Inferior parietal cortex (tissue), 1 donor: ENCODE measurements around the gene KLF3.

ENCODE experiments used
- DNase-seq: peaks from one replicate; pipeline ENCODE4 v3.0.0-alpha.2; 2016; ENCODE audit errors: extremely low spot score

Gene KLF3

DNA sequence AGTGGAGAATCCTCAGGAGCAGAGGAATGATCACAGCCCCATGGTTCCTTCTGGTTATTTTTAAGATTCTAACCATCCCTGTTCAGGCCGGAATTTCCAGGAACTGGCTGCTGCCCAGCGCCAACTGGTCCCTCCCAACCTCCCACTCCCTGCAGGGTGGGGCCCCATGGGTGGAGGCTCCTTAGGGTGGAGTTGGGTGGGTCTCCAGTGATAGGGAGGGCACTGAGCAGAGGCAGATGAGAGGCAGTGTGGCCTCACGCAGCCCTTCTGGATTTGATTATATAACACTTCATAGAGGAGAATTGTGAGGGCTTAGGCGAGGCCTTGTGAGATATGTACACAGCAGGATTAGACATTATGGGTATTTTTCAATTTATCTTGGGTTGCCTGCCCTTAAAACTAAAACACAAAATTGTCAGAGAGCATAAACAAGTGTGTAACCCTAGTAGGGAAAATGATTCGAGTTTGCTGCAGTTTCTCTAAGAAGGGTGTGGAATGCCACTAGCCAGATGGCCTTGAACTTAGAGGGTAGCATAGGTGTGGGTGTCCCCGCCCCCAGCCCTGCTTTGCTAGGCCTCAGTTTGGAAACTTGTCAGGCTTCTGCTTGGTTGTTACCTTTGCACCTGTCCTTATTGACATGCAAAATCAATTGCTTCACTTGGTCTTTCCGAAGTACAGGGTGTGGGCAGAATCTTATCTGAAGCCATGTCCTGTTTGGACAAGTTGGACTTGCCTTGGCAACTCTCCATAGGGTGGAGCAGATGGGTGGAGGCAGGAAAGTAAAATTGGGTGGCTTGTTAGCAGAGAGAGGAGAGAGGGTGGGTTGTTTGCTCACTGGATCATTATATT, 9.4 kb downstream of the KLF3 start:
- no peak for DNase-seq

- no peak for DNase-seq
These were observed 10.5 kb downstream of the KLF3 start for GRCh38 chr4:38674258-38675144.

DNA sequence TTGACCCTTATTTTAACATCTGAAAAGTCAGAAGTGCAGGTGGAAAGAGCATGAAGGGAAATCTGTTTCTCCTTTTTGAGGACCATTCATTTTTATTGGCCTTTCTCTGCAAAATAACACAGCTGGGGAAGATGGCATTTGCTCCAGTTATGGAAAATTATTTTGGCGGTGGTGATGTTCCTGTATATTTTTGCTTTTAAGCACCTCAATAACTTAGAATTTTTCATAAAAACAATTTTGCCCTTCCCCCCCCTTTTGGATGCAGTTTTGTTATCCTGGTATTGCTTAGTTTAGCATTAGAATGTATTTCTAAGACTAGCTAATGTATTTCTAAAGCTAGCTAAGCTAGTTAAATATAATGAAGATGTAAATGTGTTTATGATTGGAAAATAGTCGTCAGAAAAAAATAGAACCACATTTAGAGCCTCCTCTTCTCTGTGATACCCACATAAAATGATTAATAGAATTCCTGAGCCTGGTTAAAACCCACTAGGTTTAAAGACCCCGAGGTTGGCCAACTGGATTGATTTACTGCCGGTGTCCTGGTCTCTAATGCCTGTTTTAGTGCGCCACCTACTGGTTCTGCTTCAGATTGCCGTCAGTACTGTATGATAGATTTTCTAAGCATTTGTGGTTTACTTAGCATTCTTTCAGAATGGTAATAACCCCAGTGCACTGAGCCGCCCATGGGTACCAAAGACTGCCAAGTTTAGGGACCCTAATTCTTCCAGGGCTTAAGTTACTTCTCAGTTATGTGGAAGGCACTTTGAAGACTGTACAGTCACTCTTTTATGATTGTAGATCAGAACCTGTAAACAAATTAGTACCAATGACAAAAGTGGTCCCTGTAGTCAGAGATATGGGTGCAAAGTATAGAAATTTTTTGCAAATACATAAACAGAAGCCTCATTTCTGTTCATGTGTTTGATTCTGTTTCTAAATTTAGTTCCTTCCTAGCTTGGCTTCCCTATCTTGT, 11.4 kb downstream of the KLF3 start:
- DNase-seq, result peak; percentile 97

DNA sequence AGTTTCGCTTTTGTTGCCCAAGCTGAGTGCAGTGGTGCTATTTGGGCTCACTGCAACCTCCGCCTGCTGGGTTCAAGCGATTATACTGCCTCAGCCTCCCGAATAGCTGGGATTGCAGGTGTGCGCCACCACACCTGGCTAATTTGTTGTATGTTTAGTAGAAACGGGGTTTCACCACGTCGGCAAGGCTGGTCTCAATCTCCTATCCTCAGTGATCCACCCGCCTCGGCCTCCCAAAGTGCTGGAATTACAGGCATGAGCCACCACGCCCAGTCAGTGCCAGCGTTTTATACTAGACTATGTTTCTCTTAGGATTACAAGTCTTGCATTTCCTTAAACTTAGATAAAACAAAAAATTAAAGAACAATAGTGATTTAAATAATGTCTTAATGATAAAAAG, 13.0 kb downstream of the KLF3 start:
- DNase-seq, result no peak

DNA sequence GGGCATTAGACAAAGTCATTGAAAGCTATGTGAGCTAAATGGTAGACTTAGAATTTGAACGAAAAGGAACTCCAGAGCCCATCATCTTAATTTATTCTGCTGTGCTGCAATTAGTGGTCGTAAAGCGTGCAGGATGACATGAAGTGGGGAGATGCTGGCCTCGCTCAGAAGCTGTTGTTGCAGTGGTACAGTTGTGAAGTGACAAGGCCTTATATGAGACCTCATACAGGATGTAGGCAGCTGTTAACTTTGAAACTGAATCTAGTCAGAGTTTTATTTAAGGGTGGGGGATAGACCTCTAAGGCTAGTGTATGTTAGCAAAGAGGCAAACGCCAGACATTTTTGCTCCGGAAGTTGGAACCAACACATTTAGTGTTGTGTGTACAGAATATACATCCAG, 13.4 kb downstream of the KLF3 start:
- no peak for DNase-seq

- no peak for DNase-seq
These were observed 14.1 kb downstream of the KLF3 start for GRCh38 chr4:38678078-38678477.

DNA sequence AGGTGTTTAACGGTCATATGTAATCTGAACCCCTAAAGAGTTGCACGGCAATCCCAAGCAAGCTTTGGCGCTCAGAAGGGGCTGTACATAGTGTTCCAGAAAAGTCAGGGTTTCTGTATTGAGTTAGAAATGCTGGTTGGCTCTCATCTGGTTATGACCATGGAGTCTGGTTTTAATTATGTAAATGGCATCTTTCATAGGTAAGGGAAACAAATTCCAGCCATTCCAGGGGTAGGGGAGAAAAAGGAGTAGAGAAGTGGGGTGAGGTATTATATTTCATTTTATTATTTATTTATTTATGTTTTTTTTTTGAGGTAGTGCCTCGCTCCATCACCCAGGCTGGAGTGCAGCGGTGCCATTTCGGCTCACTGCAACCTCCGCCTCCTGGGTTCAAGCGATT, 15.9 kb downstream of the KLF3 start:
- no peak for DNase-seq

GRCh38 chr4:38681281-38681991, 17.4 kb downstream of the KLF3 start:
- DNase-seq, result no peak

- DNase-seq, result no peak
These were observed 18.3 kb downstream of the KLF3 start for GRCh38 chr4:38682336-38682735.

GRCh38 chr4:38683276-38683675, 19.3 kb downstream of the KLF3 start:
- no peak for DNase-seq

- no peak for DNase-seq
These were observed 20.3 kb downstream of the KLF3 start for GRCh38 chr4:38684271-38684670.

DNA sequence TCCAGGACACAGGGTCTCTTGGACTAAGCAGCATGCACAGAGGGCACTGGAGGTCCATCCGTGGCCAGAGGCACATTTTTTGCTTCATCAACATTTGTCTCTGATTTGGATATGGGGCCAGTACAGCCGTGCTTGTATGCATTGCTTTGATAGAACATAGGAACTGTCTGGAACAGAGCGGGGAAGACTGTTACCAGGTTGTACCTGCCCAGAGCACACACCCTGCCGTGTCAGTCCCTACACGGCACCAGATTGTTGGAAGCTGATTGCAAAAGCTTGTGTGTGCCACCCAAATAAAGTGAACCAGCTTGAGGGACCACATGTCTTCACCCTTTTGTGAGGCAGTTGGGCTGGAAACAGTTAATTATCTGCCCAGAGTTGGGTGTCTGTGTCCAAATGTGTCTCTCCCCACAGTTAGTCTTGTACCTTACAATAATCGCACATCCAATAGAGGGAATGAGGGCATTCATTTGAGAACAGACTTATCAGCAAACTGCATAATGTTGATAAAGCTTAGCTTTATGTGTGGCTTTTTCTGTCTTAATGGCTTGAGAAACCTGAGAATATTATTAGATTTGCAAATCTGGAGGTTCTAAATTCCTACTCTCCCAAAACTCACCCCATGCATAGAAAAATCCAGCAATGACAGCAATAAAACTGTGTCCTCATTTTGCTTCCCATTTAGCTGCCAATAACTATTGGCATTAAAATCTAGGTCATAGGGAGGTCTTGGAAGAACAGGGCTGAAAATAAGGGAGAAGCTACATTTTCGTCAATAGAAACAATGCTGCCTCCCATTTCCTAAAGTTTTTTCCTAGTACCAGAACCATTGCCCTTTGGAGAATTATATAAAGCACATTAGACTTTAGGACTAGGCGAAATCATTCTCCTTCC, 21.2 kb downstream of the KLF3 start:
- no peak for DNase-seq

DNA sequence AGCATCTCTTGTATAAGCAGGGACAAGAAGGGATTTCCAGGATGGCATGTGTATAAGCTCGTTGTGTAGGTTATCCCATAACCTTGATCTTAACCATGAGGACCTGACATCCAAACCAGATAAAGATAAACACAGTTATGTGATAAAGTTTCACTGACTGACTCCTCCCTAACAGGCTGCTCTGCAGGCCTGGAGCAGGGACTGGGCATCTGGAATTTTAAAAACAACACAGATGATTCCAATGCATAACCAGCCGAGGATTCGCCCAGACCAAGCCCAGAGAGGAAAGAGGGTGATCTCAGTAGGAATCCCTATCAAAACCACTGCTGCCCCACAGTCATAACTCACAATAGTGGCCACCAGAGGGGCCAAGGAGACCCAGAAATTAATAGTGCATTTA, 22.7 kb downstream of the KLF3 start:
- no peak for DNase-seq

- DNase-seq, result no peak
These were observed 23.6 kb downstream of the KLF3 start for GRCh38 chr4:38687571-38688011.

- no peak for DNase-seq
These were observed 24.8 kb downstream of the KLF3 start for GRCh38 chr4:38688676-38689355.

DNA sequence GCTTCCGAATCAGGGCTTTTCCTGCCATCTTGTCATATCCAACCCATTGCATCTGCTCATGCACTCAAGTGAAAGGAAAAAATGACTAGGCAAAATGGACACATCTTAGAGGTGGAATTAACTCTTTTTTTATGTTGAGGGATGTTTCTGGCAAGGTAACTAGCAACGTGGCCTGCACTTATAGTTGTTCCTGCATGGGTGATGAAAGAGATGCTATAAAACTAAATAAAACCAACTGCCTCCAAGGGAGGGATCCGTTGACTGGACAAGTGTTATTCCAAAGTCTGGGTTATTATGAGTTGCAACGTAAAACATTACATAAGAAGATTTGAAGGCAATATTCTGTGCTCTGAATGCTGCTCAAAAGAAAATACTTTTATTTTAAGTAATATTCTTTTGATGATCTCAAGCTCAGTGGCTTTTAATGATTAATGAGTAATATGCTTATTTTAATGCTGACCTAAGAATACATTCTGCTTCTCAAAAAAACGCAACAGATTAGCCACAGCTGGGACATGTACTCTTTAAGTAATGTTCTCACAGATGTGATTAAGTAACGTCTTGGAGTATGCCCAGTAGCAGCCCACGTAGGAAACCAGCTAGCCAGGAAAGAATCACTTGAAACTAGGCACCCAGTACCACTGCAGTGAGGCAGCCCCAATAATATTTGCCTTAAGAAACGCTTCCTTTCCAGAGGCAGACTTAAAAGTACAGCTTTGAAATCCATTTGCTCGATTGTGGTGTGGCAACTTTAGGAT, 27.4 kb downstream of the KLF3 start:
- DNase-seq, result no peak

DNA sequence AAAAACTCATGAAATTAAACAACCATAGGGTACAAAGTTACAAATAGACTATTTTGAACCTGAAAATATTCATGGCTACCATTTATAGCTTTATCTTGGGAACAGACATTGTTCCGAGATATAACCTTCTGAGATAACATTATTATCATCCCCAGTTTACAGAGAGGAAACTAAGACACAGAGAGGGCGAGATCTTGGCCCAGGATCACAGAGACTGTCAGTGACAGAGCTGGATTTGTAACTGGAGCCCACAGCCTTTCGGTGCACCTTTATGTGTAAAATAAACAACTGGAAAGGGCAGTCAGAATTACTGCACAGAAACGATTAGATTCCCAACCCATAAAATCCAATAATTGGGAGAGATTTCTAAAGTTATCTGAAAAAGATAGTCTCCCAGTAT, 28.4 kb downstream of the KLF3 start:
- DNase-seq, result no peak

GRCh38 chr4:38693569-38693968, 29.6 kb downstream of the KLF3 start:
- no peak for DNase-seq

GRCh38 chr4:38694330-38694729, 30.3 kb downstream of the KLF3 start:
- DNase-seq, result no peak
